ENCODE results near the gene PRR33. TPM values are rescaled to one million over a fixed set of nuclear protein-coding genes. Genes with fewer than 3 reads are reported as not detected.

Gene PRR33
- total RNA-seq, 1 experiment from 2014 or later: not detected

DNA sequence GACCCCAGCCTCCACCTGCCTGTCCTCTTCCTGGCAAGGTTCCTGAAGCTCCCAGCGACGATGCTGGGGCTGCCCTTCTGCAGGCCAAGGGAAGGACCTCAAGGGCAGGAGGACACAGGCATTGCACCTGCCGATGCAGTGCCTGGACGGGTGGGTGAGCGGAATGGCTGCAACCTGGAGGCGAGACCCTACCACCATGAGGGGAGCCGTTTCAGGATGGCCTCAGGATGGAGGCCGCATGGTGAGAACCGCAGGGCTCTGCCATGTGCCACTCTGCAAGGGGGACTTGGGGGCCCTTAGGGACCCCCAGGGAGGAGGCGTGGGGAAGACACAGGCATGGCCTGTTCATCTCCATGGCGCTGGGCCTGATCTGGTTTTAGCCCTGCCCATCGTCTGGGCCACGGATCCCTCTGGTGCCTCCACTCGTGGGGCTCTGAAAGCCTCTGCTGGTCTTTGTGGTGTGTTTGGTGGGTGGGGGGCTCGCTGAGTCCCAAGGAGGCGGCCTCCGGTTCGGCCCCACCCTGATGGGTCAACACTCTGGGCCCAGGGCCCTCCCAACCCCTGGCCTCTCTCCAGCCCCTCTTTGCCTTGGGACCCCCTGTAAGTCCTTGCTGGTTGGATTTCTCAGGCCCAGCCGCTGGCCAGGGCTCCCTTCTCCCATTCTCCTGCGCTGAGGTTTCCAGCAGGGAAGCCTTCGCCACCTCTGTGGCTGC, 40.1 kb downstream of the PRR33 start:
- in situ Hi-C loops (cut with HindIII; ENCODE audit: low pct_unique_long_range_greater_than_20kb, low sequenced_read_pairs): no loop called here

DNA sequence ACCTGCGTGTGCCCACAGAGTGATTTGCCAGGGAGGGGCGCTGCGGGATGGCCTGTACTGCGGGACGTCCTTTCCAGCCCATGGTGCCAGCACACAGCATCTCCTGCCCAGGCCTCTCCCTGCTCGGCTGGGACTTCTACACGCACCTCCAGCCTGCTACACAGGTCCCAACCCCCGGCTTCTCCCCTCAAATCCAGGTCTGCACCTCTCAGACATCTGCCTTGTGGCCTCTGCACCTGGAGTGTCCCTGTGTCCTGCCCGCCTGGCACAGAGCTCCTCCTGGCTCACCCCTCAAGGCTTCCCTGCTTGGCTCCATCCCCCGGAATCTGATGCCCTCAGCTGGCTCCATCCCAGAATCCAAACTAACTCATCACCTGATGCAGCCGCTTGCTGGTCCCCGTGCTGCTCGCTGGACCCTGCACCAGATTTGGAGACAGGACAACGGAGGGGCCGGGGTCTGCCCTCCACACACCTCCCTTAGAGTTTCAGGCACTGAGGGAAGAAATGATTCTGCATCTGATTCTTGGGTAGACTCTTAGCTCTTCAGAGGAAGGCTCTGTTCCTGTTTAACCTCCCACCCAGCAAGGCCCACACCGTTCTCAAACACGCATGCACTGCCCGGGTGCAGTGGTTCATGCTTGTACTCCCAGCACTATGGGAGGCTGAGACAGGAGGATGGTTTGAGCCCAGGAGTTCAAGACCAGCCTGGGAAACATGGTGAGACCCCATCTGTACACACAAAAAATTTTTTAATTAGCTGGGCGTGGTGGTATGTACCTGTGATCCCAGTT, 42.9 kb downstream of the PRR33 start:
- no peak overlapping the region for H3K27ac ChIP-seq (ENCODE audit: low read length)
- H3K36me3 ChIP-seq (ENCODE audit: control insufficient read depth, insufficient read depth, low read length): no peaks in the 10 kb centered on the region
- H3K4me3 ChIP-seq (ENCODE audit: low read depth in 2 of 2, low read length in 2 of 2): no peak overlapping the region
- H3K27me3 ChIP-seq (ENCODE audit: control insufficient read depth, insufficient read depth, low read length): no peaks in the 10 kb centered on the region
- in situ Hi-C loops (cut with HindIII; ENCODE audit: low pct_unique_long_range_greater_than_20kb, low sequenced_read_pairs): no loop called here
- BruUV-seq (replicated peaks): no TSS peak
- CTCF ChIA-PET: interaction anchor here (1.3 kb wide), 1 partner anchor 28 kb away, joined by 4 read pairs; no protein-coding TSS in a partner anchor
- TF ChIP-seq POLR2AphosphoS5 (IDR thresholded peaks at IDR 0.05; ENCODE audit: low read depth, low read length) (no peak), SIN3A (IDR thresholded peaks at IDR 0.05; ENCODE audit: borderline replicate concordance, insufficient read depth, low read depth, low read length) (no peak), TCF7L2 (IDR thresholded peaks at IDR 0.05; ENCODE audit: low read depth, low read length) (no peak)
- TF ChIP-seq, protein P1, sequence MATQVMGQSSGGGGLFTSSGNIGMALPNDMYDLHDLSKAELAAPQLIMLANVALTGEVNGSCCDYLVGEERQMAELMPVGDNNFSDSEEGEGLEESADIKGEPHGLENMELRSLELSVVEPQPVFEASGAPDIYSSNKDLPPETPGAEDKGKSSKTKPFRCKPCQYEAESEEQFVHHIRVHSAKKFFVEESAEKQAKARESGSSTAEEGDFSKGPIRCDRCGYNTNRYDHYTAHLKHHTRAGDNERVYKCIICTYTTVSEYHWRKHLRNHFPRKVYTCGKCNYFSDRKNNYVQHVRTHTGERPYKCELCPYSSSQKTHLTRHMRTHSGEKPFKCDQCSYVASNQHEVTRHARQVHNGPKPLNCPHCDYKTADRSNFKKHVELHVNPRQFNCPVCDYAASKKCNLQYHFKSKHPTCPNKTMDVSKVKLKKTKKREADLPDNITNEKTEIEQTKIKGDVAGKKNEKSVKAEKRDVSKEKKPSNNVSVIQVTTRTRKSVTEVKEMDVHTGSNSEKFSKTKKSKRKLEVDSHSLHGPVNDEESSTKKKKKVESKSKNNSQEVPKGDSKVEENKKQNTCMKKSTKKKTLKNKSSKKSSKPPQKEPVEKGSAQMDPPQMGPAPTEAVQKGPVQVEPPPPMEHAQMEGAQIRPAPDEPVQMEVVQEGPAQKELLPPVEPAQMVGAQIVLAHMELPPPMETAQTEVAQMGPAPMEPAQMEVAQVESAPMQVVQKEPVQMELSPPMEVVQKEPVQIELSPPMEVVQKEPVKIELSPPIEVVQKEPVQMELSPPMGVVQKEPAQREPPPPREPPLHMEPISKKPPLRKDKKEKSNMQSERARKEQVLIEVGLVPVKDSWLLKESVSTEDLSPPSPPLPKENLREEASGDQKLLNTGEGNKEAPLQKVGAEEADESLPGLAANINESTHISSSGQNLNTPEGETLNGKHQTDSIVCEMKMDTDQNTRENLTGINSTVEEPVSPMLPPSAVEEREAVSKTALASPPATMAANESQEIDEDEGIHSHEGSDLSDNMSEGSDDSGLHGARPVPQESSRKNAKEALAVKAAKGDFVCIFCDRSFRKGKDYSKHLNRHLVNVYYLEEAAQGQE (IDR thresholded peaks at IDR 0.05; ENCODE audit: insufficient read depth in 1 of 2, low read depth in 2 of 2, low read length in 1 of 2): no peak
- TF ChIP-seq, protein P2, sequence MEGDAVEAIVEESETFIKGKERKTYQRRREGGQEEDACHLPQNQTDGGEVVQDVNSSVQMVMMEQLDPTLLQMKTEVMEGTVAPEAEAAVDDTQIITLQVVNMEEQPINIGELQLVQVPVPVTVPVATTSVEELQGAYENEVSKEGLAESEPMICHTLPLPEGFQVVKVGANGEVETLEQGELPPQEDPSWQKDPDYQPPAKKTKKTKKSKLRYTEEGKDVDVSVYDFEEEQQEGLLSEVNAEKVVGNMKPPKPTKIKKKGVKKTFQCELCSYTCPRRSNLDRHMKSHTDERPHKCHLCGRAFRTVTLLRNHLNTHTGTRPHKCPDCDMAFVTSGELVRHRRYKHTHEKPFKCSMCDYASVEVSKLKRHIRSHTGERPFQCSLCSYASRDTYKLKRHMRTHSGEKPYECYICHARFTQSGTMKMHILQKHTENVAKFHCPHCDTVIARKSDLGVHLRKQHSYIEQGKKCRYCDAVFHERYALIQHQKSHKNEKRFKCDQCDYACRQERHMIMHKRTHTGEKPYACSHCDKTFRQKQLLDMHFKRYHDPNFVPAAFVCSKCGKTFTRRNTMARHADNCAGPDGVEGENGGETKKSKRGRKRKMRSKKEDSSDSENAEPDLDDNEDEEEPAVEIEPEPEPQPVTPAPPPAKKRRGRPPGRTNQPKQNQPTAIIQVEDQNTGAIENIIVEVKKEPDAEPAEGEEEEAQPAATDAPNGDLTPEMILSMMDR (IDR thresholded peaks at IDR 0.05): no peak
- H3K4me1 ChIP-seq (ENCODE audit: control insufficient read depth, insufficient read depth, low read length): peaks cover 10% of the 10 kb centered on the region
- no peaks in the 10 kb centered on the region for H3K9me3 ChIP-seq (ENCODE audit: control insufficient read depth, insufficient read depth, low read depth, low read length)
- ATAC-seq (no peak), DNase-seq (ENCODE audit: low read depth, low spot score) (no peak)
- POLR2A ChIA-PET: interaction anchor here (0.7 kb wide), 1 partner anchor 83 kb away, joined by 9 read pairs; no protein-coding TSS in a partner anchor
- intact Hi-C loops (cut with micrococcal nuclease; ENCODE audit: unreplicated experiment): no loop called here

More for the DNA sequence above, 40.1 kb downstream of the PRR33 start:
- Histone ChIP-seq H3K4me1 (ENCODE audit: control insufficient read depth, insufficient read depth, low read length) (no peaks in the 10 kb centered on the region), H3K36me3 (ENCODE audit: control insufficient read depth, insufficient read depth, low read length) (no peaks in the 10 kb centered on the region), H3K9me3 (ENCODE audit: control insufficient read depth, insufficient read depth, low read depth, low read length) (no peaks in the 10 kb centered on the region), H3K27ac (ENCODE audit: low read length) (no peak overlapping the region), H3K27me3 (ENCODE audit: control insufficient read depth, insufficient read depth, low read length) (no peaks in the 10 kb centered on the region), H3K4me3 (ENCODE audit: low read depth in 2 of 2, low read length in 2 of 2) (no peak overlapping the region)
- ChIA-PET POLR2A (no interaction called here), CTCF (no interaction called here)
- intact Hi-C loops (cut with micrococcal nuclease; ENCODE audit: unreplicated experiment): no loop called here
- no TSS peak for BruUV-seq (replicated peaks)
- DNase-seq (ENCODE audit: low read depth, low spot score): no peak
- no peak for ATAC-seq
- TF ChIP-seq, protein P1 (IDR thresholded peaks at IDR 0.05; ENCODE audit: insufficient read depth in 1 of 2, low read depth in 2 of 2, low read length in 1 of 2): no peak
- TF ChIP-seq, protein P2 (IDR thresholded peaks at IDR 0.05): no peak
- no peak for TF ChIP-seq TCF7L2 (IDR thresholded peaks at IDR 0.05; ENCODE audit: low read depth, low read length)
- no peak for TF ChIP-seq SIN3A (IDR thresholded peaks at IDR 0.05; ENCODE audit: borderline replicate concordance, insufficient read depth, low read depth, low read length)
- no peak for TF ChIP-seq POLR2AphosphoS5 (IDR thresholded peaks at IDR 0.05; ENCODE audit: low read depth, low read length)

All from Panc1 (cell line).